ENCODE data around the gene DNAAF3. TPM values are rescaled to one million over a fixed set of nuclear protein-coding genes. Genes with fewer than 3 reads are reported as not detected.

Gene DNAAF3
- total RNA-seq, 4 donors from 2014 or later: 0.34 to 0.88 TPM; not detected in 2

- TF ChIP-seq CTCF (IDR thresholded peaks at IDR 0.05; ENCODE audit: low read depth): no peak
These were observed 33.8 kb downstream of the DNAAF3 start for GRCh38 chr19:55132453-55133129.

- TF ChIP-seq CTCF (IDR thresholded peaks at IDR 0.05; ENCODE audit: low read depth): no peak
These were observed 35.0 kb downstream of the DNAAF3 start for GRCh38 chr19:55131421-55131820.

GRCh38 chr19:55119053-55119452 lies 47.4 kb downstream of the DNAAF3 start:
- no peak for TF ChIP-seq CTCF (IDR thresholded peaks at IDR 0.05; ENCODE audit: low read depth)

GRCh38 chr19:55118401-55118991 lies 47.9 kb downstream of the DNAAF3 start:
- TF ChIP-seq CTCF (IDR thresholded peaks at IDR 0.05; ENCODE audit: low read depth): no peak

- no peak for TF ChIP-seq CTCF (IDR thresholded peaks at IDR 0.05; ENCODE audit: low read depth)
These were observed 48.6 kb downstream of the DNAAF3 start for GRCh38 chr19:55117663-55118391.

GRCh38 chr19:55116859-55117662 lies 49.4 kb downstream of the DNAAF3 start, which contains the start of gene PPP1R12C:
TSS of gene PPP1R12C (minus strand) at chr19:55117637. CDS start at chr19:55117543, 94 bp downstream.
- TF ChIP-seq CTCF (IDR thresholded peaks at IDR 0.05; ENCODE audit: low read depth): no peak
